ENCODE results near the gene PRR27. TPM values are rescaled to one million over a fixed set of nuclear protein-coding genes. Genes with fewer than 3 reads are reported as not detected.

PRR27 gene
- polyA plus RNA-seq (2013, experiment 1 of 2; ENCODE audit: insufficient read length): not detected
- not detected for polyA plus RNA-seq (2013, experiment 2 of 2; ENCODE audit: insufficient read length)

- no peak for DNase-seq
Observed at GRCh38 chr4:70153937-70154336, at the start of gene PRR27. Gene PRR27, plus strand, starts transcription at chr4:70154237. Its CDS starts 139 bp downstream, at chr4:70154376.

GRCh38 chr4:70110917-70111316 lies 43.1 kb upstream of the PRR27 start:
- DNase-seq: no peak

- no peak for DNase-seq
Observed at GRCh38 chr4:70113656-70114055, 40.4 kb upstream of the PRR27 start.

GRCh38 chr4:70114096-70114495 lies 39.9 kb upstream of the PRR27 start:
- DNase-seq: no peak

DNA sequence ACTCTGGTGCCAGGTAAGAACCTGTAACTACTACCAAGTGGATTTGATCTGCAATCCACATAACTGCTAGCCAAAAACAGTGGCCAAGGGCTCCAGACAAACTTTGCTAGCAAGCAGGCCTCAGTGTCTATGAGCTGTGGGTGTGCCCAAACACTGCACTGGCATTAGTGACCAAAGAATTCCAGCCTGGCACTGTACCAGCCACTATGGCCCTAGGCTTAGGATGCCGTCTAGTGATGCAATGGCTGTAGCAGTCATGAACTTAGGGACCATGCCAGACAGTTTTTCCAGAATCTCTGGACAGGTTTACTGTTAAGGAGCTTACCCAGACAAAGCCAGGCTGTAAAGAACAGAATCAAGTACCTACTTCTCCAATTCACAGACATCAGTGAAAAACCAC lies 33.7 kb upstream of the PRR27 start:
- DNase-seq: no peak

- DNase-seq: no peak
Observed at GRCh38 chr4:70133473-70133872, 20.6 kb upstream of the PRR27 start.

DNA sequence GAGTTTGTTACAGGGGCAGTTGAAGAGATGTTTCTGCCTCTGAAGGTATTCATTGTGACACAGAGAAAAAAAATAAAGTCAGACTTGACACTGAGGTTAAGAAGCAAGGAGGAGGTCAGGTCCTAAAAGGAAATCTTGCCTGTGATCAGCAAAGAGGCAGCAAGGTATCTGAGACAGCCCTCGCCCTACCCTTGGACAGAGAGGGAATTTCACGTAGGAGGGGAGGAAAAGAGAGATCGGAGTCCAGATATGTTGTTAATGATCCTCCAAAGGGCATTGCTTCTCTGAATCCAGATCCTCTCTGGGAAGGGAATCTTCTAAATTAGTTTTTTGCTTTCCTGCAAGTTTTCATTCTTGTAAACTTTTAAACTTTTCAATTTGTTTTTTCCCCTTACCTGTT lies 15.3 kb upstream of the PRR27 start:
- DNase-seq: no peak

GRCh38 chr4:70151271-70151670 lies 2.8 kb upstream of the PRR27 start:
- DNase-seq: no peak

- DNase-seq: no peak
Observed at GRCh38 chr4:70152088-70152487, 1.9 kb upstream of the PRR27 start.

- no peak for DNase-seq
Observed at GRCh38 chr4:70158576-70158975, 4.5 kb downstream of the PRR27 start.

- DNase-seq: no peak
Observed at GRCh38 chr4:70177090-70177489, 23.1 kb downstream of the PRR27 start.

DNA sequence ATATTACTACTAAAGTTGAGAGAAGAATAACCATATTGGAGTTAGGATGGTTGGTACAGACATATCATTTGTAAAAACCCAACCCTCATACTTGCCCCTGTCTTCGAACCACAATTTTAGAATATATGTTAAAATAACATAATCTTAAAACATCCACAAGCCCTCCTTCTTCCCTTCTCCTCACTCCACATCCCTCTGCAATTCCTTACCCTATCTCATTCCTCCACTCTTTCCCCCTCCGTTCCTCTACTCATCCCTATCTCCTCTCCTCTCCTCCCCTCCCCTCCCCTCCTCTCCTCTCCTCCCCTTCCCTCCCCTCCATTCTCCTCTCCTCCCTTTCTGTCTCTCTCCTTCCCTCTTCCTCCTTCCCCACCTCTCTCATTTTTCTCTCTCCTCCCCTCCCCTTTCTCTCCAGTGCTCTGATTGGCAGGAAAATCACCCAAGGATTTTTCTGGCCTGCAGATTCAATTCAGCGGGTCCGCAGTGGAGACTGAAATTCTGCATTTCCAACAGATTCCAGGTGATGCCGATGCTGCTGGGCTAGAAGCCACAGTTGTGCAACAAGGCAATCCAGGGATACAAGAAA lies 24.1 kb downstream of the PRR27 start:
- DNase-seq: no peak

GRCh38 chr4:70179811-70180210 lies 25.8 kb downstream of the PRR27 start:
- DNase-seq: no peak

- DNase-seq: no peak
Observed at GRCh38 chr4:70181864-70182263, 27.8 kb downstream of the PRR27 start.

DNA sequence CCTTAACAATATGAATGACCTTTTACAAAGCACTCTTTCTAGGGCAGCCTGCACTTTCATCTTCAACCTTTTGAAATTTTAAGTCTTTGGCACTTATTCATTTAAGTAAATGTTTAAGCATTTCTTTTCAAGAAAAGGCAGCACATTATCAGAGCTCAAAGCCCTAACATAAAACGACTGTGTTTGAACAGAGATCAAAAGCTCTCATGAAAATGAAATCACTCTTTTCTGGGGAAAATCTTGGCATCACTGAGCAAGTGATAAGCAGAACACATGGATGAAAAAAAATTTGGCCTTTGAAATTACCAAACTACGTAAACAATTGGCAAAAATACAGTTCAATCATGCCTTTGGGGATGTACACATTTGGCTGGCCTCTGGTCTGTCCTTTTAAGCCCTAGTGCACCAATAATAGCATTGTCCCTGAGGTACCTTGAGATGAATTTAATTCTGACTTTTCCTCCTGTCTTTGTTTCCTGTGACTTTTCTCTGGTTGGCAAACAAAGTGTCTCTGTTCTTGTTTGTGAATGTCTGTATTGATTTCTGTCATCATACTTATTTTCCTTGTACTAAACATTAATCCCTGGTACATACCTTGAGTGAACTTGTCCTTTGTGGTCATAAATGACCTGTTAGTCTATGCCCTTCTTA lies 28.6 kb downstream of the PRR27 start:
- DNase-seq: no peak

- peak; percentile 41 for DNase-seq
Observed at GRCh38 chr4:70183168-70183939, 29.3 kb downstream of the PRR27 start.

GRCh38 chr4:70183940-70184246 lies 29.9 kb downstream of the PRR27 start:
- no peak for DNase-seq

DNA sequence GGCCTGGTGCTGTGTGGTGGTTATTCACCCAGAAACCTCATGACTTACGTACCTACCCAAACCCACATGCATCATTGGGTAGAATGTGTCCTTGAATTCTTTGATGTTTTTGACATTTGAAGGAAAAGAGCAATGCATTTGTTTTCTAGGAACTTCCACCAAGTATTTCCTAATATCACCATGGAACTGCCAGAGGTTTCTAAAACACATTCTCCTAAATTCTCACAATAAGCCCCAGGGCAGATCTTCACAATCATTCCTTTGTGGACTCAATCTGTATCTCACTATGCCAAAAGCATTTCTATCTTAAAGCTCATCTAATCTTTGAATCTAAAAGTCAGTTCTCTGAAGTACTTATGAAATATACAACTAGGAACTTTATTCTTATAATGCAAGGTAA lies 33.2 kb downstream of the PRR27 start:
- DNase-seq: no peak

DNA sequence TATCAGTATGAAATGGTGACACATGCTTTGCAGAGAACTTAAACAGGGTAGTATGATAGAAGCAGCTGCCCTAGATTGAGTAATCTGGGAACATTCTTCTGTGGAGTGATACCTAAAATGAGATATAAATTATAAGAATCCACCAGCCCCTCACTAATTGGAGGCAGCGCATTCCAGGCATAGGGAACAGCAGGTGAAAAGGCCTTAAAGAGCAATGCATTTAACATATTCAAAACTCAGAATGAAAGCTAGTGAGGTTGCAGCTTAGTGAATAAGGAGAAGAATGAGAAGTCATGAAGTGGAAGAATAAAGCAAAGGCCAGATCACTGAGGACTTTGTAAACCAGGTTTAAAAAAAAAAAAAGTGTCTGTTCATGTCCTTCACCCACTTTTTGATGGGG lies 36.5 kb downstream of the PRR27 start:
- no peak for DNase-seq

GRCh38 chr4:70191647-70192046 lies 37.6 kb downstream of the PRR27 start:
- DNase-seq: no peak

- DNase-seq: no peak
Observed at GRCh38 chr4:70192895-70193294, 38.9 kb downstream of the PRR27 start.

DNA sequence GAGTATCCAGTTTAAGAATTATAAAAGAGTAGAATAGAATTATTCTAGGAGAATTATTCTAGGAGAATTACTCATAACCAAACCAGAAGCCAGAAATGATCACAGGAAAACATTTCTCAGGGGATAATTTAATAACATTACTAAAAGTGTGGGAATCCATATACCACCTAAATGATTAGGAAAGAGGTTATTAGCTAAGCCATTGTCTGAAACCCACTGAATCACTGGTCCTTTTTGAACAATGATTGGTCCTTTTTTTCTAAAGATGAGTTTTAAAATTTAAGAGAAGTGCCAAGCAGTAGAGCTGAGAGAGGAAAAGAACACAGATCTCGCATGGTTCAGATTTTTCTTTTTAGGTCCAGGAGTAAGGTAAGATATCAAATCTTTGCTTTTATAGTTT lies 41.4 kb downstream of the PRR27 start, which contains the start of gene ODAM:
TSS of gene ODAM (plus strand) at position 301 of the 400 bp plus-strand sequence. CDS start 819 bp downstream, outside the sequence.
- no peak for DNase-seq

DNA sequence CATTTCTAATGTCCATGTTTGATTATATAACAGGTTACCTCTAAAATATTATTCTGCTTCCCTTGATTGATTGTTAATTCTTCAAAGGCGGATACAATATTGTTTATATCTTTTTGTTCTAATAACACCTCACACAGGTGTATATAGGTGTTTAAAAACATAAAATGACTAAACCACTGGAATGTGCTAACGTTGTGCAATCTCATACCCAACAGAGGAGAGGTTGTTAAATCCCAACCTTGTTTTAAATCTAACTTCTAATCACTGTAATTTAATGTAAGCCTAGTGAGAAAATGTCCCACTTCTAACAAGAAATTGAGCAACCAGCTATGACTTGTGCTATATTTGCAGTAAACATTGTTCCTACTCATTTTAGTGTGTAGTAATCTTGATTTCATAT lies 42.8 kb downstream of the PRR27 start:
- no peak for DNase-seq

DNA sequence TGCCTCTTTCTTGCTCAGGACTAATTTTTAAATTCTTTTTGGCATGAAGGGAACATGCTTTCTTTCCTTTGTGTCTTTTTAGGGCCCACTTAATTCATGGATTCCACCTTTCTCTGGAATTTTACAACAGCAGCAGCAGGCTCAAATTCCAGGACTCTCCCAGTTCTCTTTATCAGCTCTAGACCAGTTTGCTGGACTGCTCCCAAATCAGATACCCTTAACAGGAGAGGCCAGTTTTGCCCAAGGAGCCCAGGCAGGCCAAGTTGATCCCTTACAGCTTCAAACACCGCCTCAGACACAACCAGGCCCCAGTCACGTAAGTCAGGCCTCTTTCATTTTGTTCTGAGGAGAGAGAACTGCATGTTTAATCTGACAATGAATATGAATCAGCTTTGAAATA lies 43.8 kb downstream of the PRR27 start:
- DNase-seq: no peak
